Natural killer cell (primary cell): ENCODE results near the gene DGCR6L. TPM values are rescaled to one million over a fixed set of nuclear protein-coding genes. Genes with fewer than 3 reads are reported as not detected.
"Not testable (repeated sequence)": the region's sequence is repeated elsewhere in the genome, so short reads cannot be mapped to it uniquely, and the experiment has no call there.

Experiments used
- ATAC-seq, 3 donors: fragments of 150-1000 bp in 2 of 3; fragments of 200-7000 bp in 1 of 3; cut with Tn5 transposase; 1 replicate in 1 of 3; 2 replicates in 2 of 3; pipeline ENCODE4 v1.10.0; 2021; ENCODE audit warnings: mild to moderate bottlenecking in 2 of 3, moderate library complexity in 2 of 3
- DNase-seq, 2 donors: peaks; one replicate each; pipeline versions ENCODE4 v3.0.0 to v3.0.0-alpha.2; 2013 to 2021; ENCODE audit warnings: mixed read lengths in 1 of 2
- H3K27ac ChIP-seq: one replicate; pipeline ENCODE4 v1.5.1; 2013; ENCODE audit warnings: mild to moderate bottlenecking, low read length
- H3K27me3 ChIP-seq: one replicate; pipeline ENCODE4 v1.6.1; 2013; ENCODE audit warnings: low read length; ENCODE audit not compliant: control insufficient read depth, insufficient read depth
- H3K36me3 ChIP-seq: one replicate; pipeline ENCODE4 v1.6.1; 2013; ENCODE audit warnings: low read length; ENCODE audit not compliant: control insufficient read depth, insufficient read depth
- H3K4me1 ChIP-seq: one replicate; pipeline ENCODE4 v1.6.1; 2013; ENCODE audit warnings: low read length; ENCODE audit not compliant: control insufficient read depth, insufficient read depth
- H3K4me3 ChIP-seq: one replicate; pipeline ENCODE4 v1.5.1; 2013; ENCODE audit warnings: low read length
- H3K9me3 ChIP-seq: one replicate; pipeline ENCODE4 v1.6.1; 2013; ENCODE audit warnings: low read length; ENCODE audit not compliant: control insufficient read depth, insufficient read depth
- H3K27ac Mint-ChIP-seq, 2 donors: one replicate each; pipeline ENCODE4 v1.8.0; 2022; ENCODE audit warnings: mild to moderate bottlenecking in 2 of 2, mixed read lengths in 2 of 2, moderate library complexity in 1 of 2
- H3K27me3 Mint-ChIP-seq, 2 donors: one replicate each; pipeline ENCODE4 v1.8.0; 2022; ENCODE audit warnings: low read depth in 2 of 2, mixed read lengths in 2 of 2
- H3K36me3 Mint-ChIP-seq: one replicate; pipeline ENCODE4 v1.8.0; 2022; ENCODE audit warnings: mixed read lengths
- H3K4me1 Mint-ChIP-seq, 2 donors: one replicate each; pipeline ENCODE4 v1.8.0; 2022; ENCODE audit warnings: mixed read lengths in 2 of 2
- H3K4me3 Mint-ChIP-seq: one replicate; pipeline ENCODE4 v1.8.0; 2022; ENCODE audit warnings: mild to moderate bottlenecking, moderate library complexity, mixed read lengths
- H3K9me3 Mint-ChIP-seq, 2 donors: one replicate each; pipeline ENCODE4 v1.8.0; 2022; ENCODE audit warnings: mixed read lengths in 2 of 2
- WGBS: methylation state at CpG from one replicate; pipeline ENCODE4 v1.1.7; 2013; ENCODE audit warnings: missing lambda C conversion rate; ENCODE audit not compliant: insufficient coverage; 5-methylcytosine and 5-hydroxymethylcytosine counted together
- intact Hi-C: fragments of 100-400 bp; cut with micrococcal nuclease; formaldehyde crosslinking; loops from one replicate; pipeline ENCODE4 v1.14.2; 2022
- total RNA-seq, 4 donors: library from RNA; stranded (reverse); fragments of 120-200 nt in 1 of 4; gene quantifications; one replicate each; pipeline versions ENCODE4 v1.2.3 to v1.2.4, GENCODE V29; 2013 to 2022
- TF ChIP-seq, protein P1 (sequence below): fragments of 200-600 bp; IDR thresholded peaks from one replicate; pipeline ENCODE4 v1.8.0; 2022; ENCODE audit warnings: antibody characterized with exemption

Gene DGCR6L
- total RNA-seq, 3 donors from 2014 or later (not counting 1 experiment from before 2014, with no cell fraction given): 20.3 to 34.3 (median 33.0) TPM

- DNase-seq (peak in 1 of 2 donors; percentile 3), ATAC-seq (no peak)
- TF ChIP-seq, protein P1, sequence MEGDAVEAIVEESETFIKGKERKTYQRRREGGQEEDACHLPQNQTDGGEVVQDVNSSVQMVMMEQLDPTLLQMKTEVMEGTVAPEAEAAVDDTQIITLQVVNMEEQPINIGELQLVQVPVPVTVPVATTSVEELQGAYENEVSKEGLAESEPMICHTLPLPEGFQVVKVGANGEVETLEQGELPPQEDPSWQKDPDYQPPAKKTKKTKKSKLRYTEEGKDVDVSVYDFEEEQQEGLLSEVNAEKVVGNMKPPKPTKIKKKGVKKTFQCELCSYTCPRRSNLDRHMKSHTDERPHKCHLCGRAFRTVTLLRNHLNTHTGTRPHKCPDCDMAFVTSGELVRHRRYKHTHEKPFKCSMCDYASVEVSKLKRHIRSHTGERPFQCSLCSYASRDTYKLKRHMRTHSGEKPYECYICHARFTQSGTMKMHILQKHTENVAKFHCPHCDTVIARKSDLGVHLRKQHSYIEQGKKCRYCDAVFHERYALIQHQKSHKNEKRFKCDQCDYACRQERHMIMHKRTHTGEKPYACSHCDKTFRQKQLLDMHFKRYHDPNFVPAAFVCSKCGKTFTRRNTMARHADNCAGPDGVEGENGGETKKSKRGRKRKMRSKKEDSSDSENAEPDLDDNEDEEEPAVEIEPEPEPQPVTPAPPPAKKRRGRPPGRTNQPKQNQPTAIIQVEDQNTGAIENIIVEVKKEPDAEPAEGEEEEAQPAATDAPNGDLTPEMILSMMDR: no peak
- H3K27me3 Mint-ChIP-seq: no peaks in the 10 kb centered on the region
- intact Hi-C loops: no loop called here
- H3K27ac ChIP-seq: no peak overlapping the region
- no peaks in the 10 kb centered on the region for H3K36me3 Mint-ChIP-seq
- H3K9me3 ChIP-seq: no peaks in the 10 kb centered on the region
- no peaks in the 10 kb centered on the region for H3K9me3 Mint-ChIP-seq
- H3K4me3 Mint-ChIP-seq: no peak overlapping the region
- no peaks in the 10 kb centered on the region for H3K27me3 ChIP-seq
- no peak overlapping the region for H3K27ac Mint-ChIP-seq
- H3K4me3 ChIP-seq: no peak overlapping the region
- peaks cover 33% of the 10 kb centered on the region for H3K4me1 ChIP-seq
- WGBS: 98% methylated on average over 8 of the region's 12 CpGs
- H3K4me1 Mint-ChIP-seq: peaks cover 22 to 33% of the 10 kb centered on the region in 2 donors
- H3K36me3 ChIP-seq: peaks cover 2% of the 10 kb centered on the region
Observed at GRCh38 chr22:20316217-20316843, 3.5 kb downstream of the DGCR6L start.

- Histone ChIP-seq H3K27ac (no peak overlapping the region), H3K4me1 (peaks cover 26% of the 10 kb centered on the region), H3K27me3 (no peaks in the 10 kb centered on the region), H3K9me3 (no peaks in the 10 kb centered on the region), H3K36me3 (peaks cover 2% of the 10 kb centered on the region), H3K4me3 (no peak overlapping the region)
- Mint-ChIP-seq H3K4me3 (no peak overlapping the region), H3K4me1 (peaks cover 18 to 27% of the 10 kb centered on the region in 2 donors), H3K36me3 (no peaks in the 10 kb centered on the region), H3K27me3 (no peaks in the 10 kb centered on the region), H3K27ac (no peak overlapping the region), H3K9me3 (no peaks in the 10 kb centered on the region)
- intact Hi-C loops: no loop called here
- WGBS: 91% methylated on average over 25 of the region's 25 CpGs
- TF ChIP-seq, protein P1: no peak
- DNase-seq (no peak), ATAC-seq (no peak)
Observed at GRCh38 chr22:20315337-20316216, 4.3 kb downstream of the DGCR6L start.

DNA sequence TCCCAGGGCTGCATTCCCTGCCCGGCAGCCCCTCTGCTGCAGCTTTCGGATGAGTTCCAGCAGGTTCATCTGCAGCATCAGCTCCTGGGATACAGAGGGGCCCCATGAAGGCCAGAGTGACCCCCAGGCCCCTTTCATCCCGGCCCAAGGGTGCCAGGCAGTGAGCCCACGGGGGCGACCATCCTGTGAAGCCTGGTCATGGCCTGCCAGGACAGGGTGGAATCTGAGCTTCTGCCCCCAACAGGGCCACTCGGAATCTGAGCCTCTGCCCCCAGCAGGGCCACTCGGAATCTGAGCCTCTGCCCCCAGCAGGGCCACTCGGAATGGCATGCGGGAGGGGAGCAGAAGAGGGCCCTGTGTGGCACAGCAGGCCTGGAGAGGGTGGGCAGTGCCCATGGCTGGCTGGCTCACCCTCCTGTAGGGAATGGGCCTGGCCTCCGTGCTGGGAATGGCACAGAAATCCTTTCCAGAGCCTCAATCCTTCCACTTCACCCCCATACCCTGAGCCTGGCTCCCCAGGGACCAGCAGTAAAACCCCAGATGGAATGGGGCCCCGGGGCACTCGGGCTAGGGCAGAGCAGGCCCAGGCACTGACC is 5.0 kb downstream of the DGCR6L start:
- H3K36me3 ChIP-seq, H3K36me3 Mint-ChIP-seq, ATAC-seq, H3K27ac ChIP-seq, H3K9me3 ChIP-seq, H3K9me3 Mint-ChIP-seq, H3K27me3 ChIP-seq, H3K27ac Mint-ChIP-seq, H3K4me3 Mint-ChIP-seq, H3K27me3 Mint-ChIP-seq, H3K4me3 ChIP-seq, intact Hi-C loops: not testable (repeated sequence)
- peaks cover 21% of the 10 kb centered on the region for H3K4me1 ChIP-seq
- DNase-seq: peak in 1 of 2 donors; percentile 12
- H3K4me1 Mint-ChIP-seq: peaks cover 16 to 24% of the 10 kb centered on the region in 2 donors
- 99% methylated on average over 12 of the region's 12 CpGs for WGBS

DNA sequence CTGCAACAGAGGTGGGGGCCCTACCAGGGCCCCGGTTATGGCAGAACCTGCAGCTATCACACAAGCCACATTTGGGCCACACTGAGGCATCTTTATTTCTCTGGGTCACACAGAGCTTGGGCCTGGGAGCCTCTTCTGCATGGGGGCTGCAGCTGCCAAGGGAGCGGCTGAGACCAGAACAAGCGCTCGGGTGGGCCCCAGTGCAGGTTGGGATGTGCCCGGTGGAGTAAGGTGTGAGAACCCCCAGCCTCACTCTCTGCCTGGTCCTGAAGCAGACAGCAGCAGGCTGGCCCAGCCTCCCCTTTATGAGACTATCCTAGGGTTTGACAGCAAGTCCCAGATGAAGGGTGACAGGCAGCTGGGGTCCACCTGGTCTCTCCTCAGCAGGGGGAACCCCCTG is 5.7 kb downstream of the DGCR6L start:
- ATAC-seq, H3K9me3 ChIP-seq, H3K36me3 ChIP-seq, H3K4me3 Mint-ChIP-seq, H3K27me3 Mint-ChIP-seq, H3K4me3 ChIP-seq, H3K27ac ChIP-seq, H3K36me3 Mint-ChIP-seq, H3K9me3 Mint-ChIP-seq, H3K27ac Mint-ChIP-seq, H3K27me3 ChIP-seq, intact Hi-C loops: not testable (repeated sequence)
- 83% methylated on average over 2 of the region's 5 CpGs for WGBS
- H3K4me1 Mint-ChIP-seq: peaks cover 16 to 19% of the 10 kb centered on the region in 2 donors
- peak in 1 of 2 donors; percentile 5 for DNase-seq
- peaks cover 18% of the 10 kb centered on the region for H3K4me1 ChIP-seq

- WGBS: 93% methylated on average over 4 of the region's 11 CpGs
Observed at GRCh38 chr22:20313306-20314077, 6.4 kb downstream of the DGCR6L start.

More at GRCh38 chr22:20313306-20314077, 6.4 kb downstream of the DGCR6L start:
- H3K9me3 ChIP-seq, ATAC-seq, H3K36me3 Mint-ChIP-seq, H3K4me3 ChIP-seq, H3K4me3 Mint-ChIP-seq, intact Hi-C loops, H3K27me3 Mint-ChIP-seq, H3K9me3 Mint-ChIP-seq, H3K36me3 ChIP-seq, H3K27ac ChIP-seq, H3K27me3 ChIP-seq, H3K27ac Mint-ChIP-seq: not testable (repeated sequence)
- H3K4me1 Mint-ChIP-seq: peaks cover 15 to 16% of the 10 kb centered on the region in 2 donors
- peak in 1 of 2 donors; percentile 9 for DNase-seq
- peaks cover 11% of the 10 kb centered on the region for H3K4me1 ChIP-seq
